NCI-H1694 treated with DMSO at 0.1 percent for 48 hours (cell line): ENCODE results near the gene HEPACAM2.

Experiments
- DNase-seq: peaks from one replicate; lab custom pipeline; 2025; lab: John Stamatoyannopoulos, UW

Gene HEPACAM2

GRCh38 chr7:93226310-93226709 lies at the start of gene HEPACAM2:
Gene HEPACAM2, minus strand, starts transcription at chr7:93226469.
- peak; percentile 94 for DNase-seq

- DNase-seq = no peak
Observed at GRCh38 chr7:93265220-93265619, 39.0 kb upstream of the HEPACAM2 start.

GRCh38 chr7:93262535-93262934 lies 36.3 kb upstream of the HEPACAM2 start:
- DNase-seq = no peak

GRCh38 chr7:93258661-93259060 lies 32.4 kb upstream of the HEPACAM2 start:
- no peak for DNase-seq

- DNase-seq = no peak
Observed at GRCh38 chr7:93249491-93250148, 23.4 kb upstream of the HEPACAM2 start.

- DNase-seq = peak; percentile 73
Observed at GRCh38 chr7:93245525-93246432, 19.5 kb upstream of the HEPACAM2 start.

- no peak for DNase-seq
Observed at GRCh38 chr7:93242106-93242505, 15.8 kb upstream of the HEPACAM2 start.

GRCh38 chr7:93239824-93240223 lies 13.6 kb upstream of the HEPACAM2 start:
- DNase-seq = no peak

GRCh38 chr7:93238748-93239147 lies 12.5 kb upstream of the HEPACAM2 start:
- no peak for DNase-seq

GRCh38 chr7:93238131-93238530 lies 11.9 kb upstream of the HEPACAM2 start:
- DNase-seq = no peak

GRCh38 chr7:93235541-93235940 lies 9.3 kb upstream of the HEPACAM2 start:
- no peak for DNase-seq

- peak; percentile 31 for DNase-seq
Observed at GRCh38 chr7:93232673-93233018, 6.4 kb upstream of the HEPACAM2 start.

GRCh38 chr7:93231799-93232672 lies 5.8 kb upstream of the HEPACAM2 start, which contains the start of gene VPS50:
Gene VPS50, plus strand, starts transcription at chr7:93232366. Its CDS starts 102 bp downstream, at chr7:93232468.
- DNase-seq = peak; percentile 97

GRCh38 chr7:93231259-93231658 lies 5.0 kb upstream of the HEPACAM2 start:
- DNase-seq = no peak

- peak; percentile 90 for DNase-seq
Observed at GRCh38 chr7:93228302-93228701, 2.0 kb upstream of the HEPACAM2 start.

- DNase-seq = peak; percentile 32
Observed at GRCh38 chr7:93219868-93220267, 6.4 kb downstream of the HEPACAM2 start.

- DNase-seq = no peak
Observed at GRCh38 chr7:93218997-93219827, 7.1 kb downstream of the HEPACAM2 start.

- DNase-seq = peak; percentile 99
Observed at GRCh38 chr7:93212881-93213280, 13.4 kb downstream of the HEPACAM2 start.

GRCh38 chr7:93211228-93211818 lies 14.9 kb downstream of the HEPACAM2 start:
- no peak for DNase-seq

- no peak for DNase-seq
Observed at GRCh38 chr7:93205046-93205445, 21.2 kb downstream of the HEPACAM2 start.

- peak; percentile 35 for DNase-seq
Observed at GRCh38 chr7:93203496-93203895, 22.8 kb downstream of the HEPACAM2 start.
